ENCODE results near the gene OTOGL.

DNA sequence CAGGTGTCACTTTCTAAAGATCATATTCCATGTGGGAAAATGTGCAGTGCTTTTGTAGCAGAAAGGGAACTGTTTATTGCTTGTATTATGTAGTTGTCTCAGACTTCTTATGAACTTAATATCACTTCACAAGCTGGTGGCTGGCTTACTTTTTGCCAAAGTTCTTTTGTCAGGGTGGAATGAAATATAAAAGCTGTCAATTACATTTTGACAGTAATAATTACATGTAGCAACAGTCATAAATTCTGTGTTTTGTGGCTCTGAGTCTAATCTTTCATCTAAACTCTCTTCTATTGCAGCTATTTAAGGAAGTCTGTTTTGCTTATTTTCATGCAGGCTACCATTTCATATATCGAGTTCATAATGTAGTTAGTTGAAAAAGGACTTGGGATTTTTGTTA lies 106.6 kb downstream of the OTOGL start:
- TF ChIP-seq, protein P1, sequence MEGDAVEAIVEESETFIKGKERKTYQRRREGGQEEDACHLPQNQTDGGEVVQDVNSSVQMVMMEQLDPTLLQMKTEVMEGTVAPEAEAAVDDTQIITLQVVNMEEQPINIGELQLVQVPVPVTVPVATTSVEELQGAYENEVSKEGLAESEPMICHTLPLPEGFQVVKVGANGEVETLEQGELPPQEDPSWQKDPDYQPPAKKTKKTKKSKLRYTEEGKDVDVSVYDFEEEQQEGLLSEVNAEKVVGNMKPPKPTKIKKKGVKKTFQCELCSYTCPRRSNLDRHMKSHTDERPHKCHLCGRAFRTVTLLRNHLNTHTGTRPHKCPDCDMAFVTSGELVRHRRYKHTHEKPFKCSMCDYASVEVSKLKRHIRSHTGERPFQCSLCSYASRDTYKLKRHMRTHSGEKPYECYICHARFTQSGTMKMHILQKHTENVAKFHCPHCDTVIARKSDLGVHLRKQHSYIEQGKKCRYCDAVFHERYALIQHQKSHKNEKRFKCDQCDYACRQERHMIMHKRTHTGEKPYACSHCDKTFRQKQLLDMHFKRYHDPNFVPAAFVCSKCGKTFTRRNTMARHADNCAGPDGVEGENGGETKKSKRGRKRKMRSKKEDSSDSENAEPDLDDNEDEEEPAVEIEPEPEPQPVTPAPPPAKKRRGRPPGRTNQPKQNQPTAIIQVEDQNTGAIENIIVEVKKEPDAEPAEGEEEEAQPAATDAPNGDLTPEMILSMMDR (conservative IDR thresholded peaks at IDR 0.05; ENCODE audit: low read length) = no peak
- no peak for TF ChIP-seq EZH2phosphoT487 (IDR thresholded peaks at IDR 0.05; ENCODE audit: borderline replicate concordance)
